Esophagus muscularis mucosa (tissue), 4 donors: ENCODE results near the gene KRT12. TPM values are rescaled to one million over a fixed set of nuclear protein-coding genes. Genes with fewer than 3 reads are reported as not detected.

Experiments used
- DNase-seq: peaks from one replicate; pipeline ENCODE4 v3.0.0-alpha.2; 2017; ENCODE audit errors: extremely low spot score
- H3K27ac ChIP-seq, 4 donors: fragments of 200-600 bp; sonication (generic); replicated peaks in 1 of 4; 1 replicate in 3 of 4; 2 replicates in 1 of 4; pipeline ENCODE4 v1.5.1; 2016 to 2019; ENCODE audit warnings: mild to moderate bottlenecking in 1 of 4
- H3K27me3 ChIP-seq, 4 donors: fragments of 200-600 bp; sonication (generic); one replicate each; pipeline versions ENCODE4 v1.5.1 to v1.6.0; 2016 to 2019
- H3K36me3 ChIP-seq, 4 donors: fragments of 200-600 bp; sonication (generic); one replicate each; pipeline ENCODE4 v1.5.1; 2016 to 2019
- H3K4me1 ChIP-seq, 4 donors: fragments of 200-600 bp; sonication (generic); one replicate each; pipeline ENCODE4 v1.5.1; 2016 to 2019
- H3K4me3 ChIP-seq, 4 donors: fragments of 200-600 bp; sonication (generic); 1 replicate in 2 of 4; 2 replicates in 2 of 4; pipeline ENCODE4 v1.5.1; 2016 to 2019; ENCODE audit warnings: mild to moderate bottlenecking in 4 of 4, moderate library complexity in 1 of 4
- H3K9me3 ChIP-seq, 4 donors: fragments of 200-600 bp; sonication (generic); 1 replicate in 3 of 4; 2 replicates in 1 of 4; pipeline ENCODE4 v1.5.1; 2016 to 2019
- EP300 ChIP-seq: sonication (generic); formaldehyde crosslinking; IDR thresholded peaks from one replicate; pipeline ENCODE4 v1.6.1; 2017; ENCODE audit warnings: antibody characterized with exemption
- POLR2A ChIP-seq: fragments of 450-650 bp; IDR thresholded peaks from one replicate; pipeline ENCODE4 v1.6.1; 2017; ENCODE audit warnings: antibody characterized with exemption, moderate library complexity, mild to moderate bottlenecking, low read depth
- POLR2AphosphoS5 ChIP-seq, 2 donors: sonication (generic); formaldehyde crosslinking; IDR thresholded peaks; one replicate each; pipeline ENCODE4 v1.6.1; 2017; ENCODE audit warnings: antibody characterized with exemption in 2 of 2
- WGBS: methylation state at CpG from one replicate; pipeline ENCODE4 v1.1.5; 2018; 5-methylcytosine and 5-hydroxymethylcytosine counted together
- intact Hi-C: fragments of 100-400 bp; cut with DNase I; formaldehyde crosslinking; loops from one replicate; pipeline ENCODE4 v1.15.1; 2023
- total RNA-seq, 4 donors: library from RNA; depleted of rRNA; stranded (reverse); fragments of >200 nt; gene quantifications; one replicate each; pipeline versions ENCODE4 v1.1.0 to v1.2.1, GENCODE V29; 2016
- TF ChIP-seq, protein P1 (sequence below), 3 experiments: fragments of 200-600 bp in 2 of 3; fragments of 450-650 bp in 1 of 3; sonication (generic) in 2 of 3; IDR thresholded peaks; one replicate each; pipeline ENCODE4 v1.5.1; 2017 to 2019; ENCODE audit warnings: antibody characterized with exemption in 3 of 3, mild to moderate bottlenecking in 2 of 3, moderate library complexity in 1 of 3

KRT12 gene
- total RNA-seq, 4 donors from 2014 or later = not detected

DNA sequence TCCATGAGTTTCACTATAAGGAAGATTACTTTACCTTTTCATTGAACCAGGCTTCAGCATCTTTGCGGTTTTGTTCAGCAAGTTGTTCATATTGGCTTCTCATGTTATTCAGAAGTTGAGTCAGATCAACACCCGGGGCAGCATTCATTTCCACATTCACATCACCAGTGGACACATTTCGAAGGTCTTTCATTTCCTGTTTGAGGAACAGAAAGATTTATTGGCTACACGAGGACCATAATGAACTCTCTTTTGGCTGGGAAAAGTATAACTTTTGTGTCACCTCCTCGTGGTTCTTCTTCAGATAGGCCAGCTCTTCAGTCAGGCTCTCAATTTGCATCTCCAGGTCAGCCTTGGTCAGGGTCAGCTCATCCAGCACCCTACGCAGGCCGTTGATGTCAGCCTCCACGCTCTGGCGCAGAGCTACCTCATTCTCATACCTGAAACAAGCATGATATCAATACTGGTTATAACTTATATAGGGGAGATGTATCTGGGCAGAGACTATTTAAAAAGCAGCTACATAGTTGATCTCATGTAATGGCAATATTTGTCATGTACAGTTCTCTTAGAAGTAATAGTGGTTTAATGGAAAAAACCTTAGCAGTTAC, 46.7 kb downstream of the KRT12 start:
- Histone ChIP-seq H3K27me3 (no peaks in the 10 kb centered on the region), H3K9me3 (no peaks in the 10 kb centered on the region), H3K4me1 (peaks cover 12 to 21% (median 18%) of the 10 kb centered on the region in 4 donors), H3K27ac (no peak overlapping the region), H3K4me3 (no peak overlapping the region), H3K36me3 (peaks cover 0 to 17% (median 6%) of the 10 kb centered on the region in 4 donors)
- WGBS = 93% methylated on average over 9 of the region's 9 CpGs
- DNase-seq = no peak
- intact Hi-C loops = no loop called here
- no peak for TF ChIP-seq EP300
- TF ChIP-seq POLR2A = no peak
- no peak for TF ChIP-seq POLR2AphosphoS5 (IDR thresholded peaks at IDR 0.05)
- TF ChIP-seq, protein P1, sequence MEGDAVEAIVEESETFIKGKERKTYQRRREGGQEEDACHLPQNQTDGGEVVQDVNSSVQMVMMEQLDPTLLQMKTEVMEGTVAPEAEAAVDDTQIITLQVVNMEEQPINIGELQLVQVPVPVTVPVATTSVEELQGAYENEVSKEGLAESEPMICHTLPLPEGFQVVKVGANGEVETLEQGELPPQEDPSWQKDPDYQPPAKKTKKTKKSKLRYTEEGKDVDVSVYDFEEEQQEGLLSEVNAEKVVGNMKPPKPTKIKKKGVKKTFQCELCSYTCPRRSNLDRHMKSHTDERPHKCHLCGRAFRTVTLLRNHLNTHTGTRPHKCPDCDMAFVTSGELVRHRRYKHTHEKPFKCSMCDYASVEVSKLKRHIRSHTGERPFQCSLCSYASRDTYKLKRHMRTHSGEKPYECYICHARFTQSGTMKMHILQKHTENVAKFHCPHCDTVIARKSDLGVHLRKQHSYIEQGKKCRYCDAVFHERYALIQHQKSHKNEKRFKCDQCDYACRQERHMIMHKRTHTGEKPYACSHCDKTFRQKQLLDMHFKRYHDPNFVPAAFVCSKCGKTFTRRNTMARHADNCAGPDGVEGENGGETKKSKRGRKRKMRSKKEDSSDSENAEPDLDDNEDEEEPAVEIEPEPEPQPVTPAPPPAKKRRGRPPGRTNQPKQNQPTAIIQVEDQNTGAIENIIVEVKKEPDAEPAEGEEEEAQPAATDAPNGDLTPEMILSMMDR (IDR thresholded peaks at IDR 0.05) = no peak

DNA sequence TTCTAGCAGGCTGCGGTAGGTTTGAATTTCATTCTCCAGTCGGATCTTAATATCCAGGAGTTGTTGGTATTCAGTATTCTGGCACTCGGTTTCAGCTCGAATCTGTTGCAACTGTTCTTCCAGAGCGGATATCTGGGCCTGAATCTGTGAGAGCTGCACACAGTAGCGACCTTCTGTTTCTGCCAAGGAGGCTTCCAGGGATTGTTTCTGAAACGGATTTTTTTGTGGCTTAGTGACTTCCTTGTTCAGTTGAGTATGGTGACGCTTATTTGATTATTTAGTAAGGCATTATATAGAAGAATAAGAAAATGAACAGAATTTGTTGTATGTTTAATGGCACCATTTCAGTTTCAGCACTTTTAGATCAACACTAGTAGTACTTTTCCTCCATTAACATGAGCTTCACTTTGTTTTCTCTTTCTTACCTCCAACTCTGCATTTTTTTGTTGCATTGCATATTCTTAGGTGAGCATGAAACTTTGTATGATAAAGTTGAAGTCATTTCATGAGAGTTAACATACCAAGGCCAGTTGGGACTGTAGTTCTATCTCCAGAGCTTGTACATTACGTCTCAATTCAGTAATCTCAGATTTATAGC, 47.4 kb downstream of the KRT12 start:
- Histone ChIP-seq H3K4me1 (peaks cover 12 to 21% (median 18%) of the 10 kb centered on the region in 4 donors), H3K4me3 (peak overlapping the region; percentile 76 to 94 (median 82)), H3K36me3 (peaks cover 0 to 17% (median 6%) of the 10 kb centered on the region in 4 donors), H3K27me3 (no peaks in the 10 kb centered on the region), H3K27ac (peak overlapping the region; percentile 87 to 91 (median 89)), H3K9me3 (no peaks in the 10 kb centered on the region)
- DNase-seq = no peak
- 60% methylated on average over 9 of the region's 9 CpGs for WGBS
- TF ChIP-seq POLR2AphosphoS5 (IDR thresholded peaks at IDR 0.05) = peak in 1 of 2 donors; percentile 8
- TF ChIP-seq, protein P1 (IDR thresholded peaks at IDR 0.05) = no peak
- intact Hi-C loops = no loop called here

DNA sequence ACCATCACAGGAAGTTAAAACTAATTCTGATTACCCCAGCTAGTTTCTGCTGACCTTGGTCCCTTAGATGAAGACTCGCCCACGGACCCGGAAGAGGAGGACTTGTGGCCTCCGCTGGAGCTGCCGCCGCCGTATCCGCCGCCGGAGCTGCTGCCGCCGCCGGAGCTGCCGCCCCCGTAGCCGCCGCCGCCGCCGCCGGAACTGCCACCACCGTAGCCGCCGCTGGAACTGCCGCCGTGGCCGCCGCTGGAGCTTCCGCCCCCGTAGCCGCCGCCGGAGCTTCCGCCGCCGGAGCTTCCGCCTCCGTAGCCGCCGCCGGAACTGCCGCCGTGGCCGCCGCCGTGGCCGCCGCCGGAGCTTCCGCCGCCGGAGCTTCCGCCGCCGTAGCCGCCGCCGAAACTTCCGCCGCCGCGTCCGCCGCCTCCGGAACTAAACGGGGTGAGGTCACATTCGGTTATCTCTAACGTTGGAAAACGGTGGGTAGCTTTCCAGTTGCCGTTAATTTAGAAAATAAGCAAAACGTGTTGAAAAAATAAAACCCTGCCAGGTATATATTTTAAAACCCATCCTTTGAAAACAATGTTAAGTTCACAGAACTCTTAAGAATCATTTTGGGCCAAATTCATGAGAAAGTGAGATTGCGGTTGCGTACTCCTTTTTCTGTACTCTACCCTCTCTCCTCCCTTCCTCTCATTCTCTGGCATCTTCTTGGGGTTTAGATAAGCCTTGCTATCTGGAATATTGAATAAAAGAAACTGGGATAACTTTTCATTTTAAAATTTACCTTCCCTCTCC, 48.1 kb downstream of the KRT12 start:
- DNase-seq = no peak
- Histone ChIP-seq H3K27ac (peak overlapping the region; percentile 87 to 91 (median 89)), H3K4me3 (peak overlapping the region; percentile 76 to 94 (median 82)), H3K4me1 (peaks cover 12 to 21% (median 18%) of the 10 kb centered on the region in 4 donors), H3K27me3 (no peaks in the 10 kb centered on the region), H3K36me3 (peaks cover 0 to 17% (median 6%) of the 10 kb centered on the region in 4 donors), H3K9me3 (no peaks in the 10 kb centered on the region)
- intact Hi-C loops = no loop called here
- TF ChIP-seq POLR2AphosphoS5 (IDR thresholded peaks at IDR 0.05) = peak; percentile 34 to 41
- no peak for TF ChIP-seq EP300
- TF ChIP-seq, protein P1 (IDR thresholded peaks at IDR 0.05) = peak in 1 of 3 experiments; percentile 8
- 2% methylated on average over 42 of the region's 73 CpGs for WGBS

DNA sequence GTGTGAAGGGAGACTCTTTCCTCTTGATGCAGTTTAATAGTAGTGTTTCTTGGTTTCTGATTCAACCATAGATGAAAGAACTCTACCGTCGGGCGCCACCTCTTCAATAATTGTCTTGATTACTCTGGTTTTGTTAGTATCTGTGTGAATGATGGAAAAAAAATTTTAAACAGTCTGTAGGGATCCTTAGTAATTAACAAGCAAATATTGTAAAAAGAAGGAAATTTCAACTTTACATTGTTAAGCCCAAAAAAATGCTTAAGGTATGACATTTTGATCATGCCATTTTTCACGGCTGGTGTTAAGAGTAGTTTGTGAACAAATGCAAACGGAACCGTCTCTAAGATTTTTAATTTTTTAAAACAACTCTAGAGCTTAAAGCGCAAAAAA, 48.7 kb downstream of the KRT12 start:
- Histone ChIP-seq H3K27ac (peak overlapping the region; percentile 87 to 91 (median 89)), H3K4me1 (peaks cover 12 to 21% (median 18%) of the 10 kb centered on the region in 4 donors), H3K4me3 (peak overlapping the region; percentile 76 to 94 (median 82)), H3K9me3 (no peaks in the 10 kb centered on the region), H3K36me3 (peaks cover 0 to 17% (median 6%) of the 10 kb centered on the region in 4 donors), H3K27me3 (no peaks in the 10 kb centered on the region)
- intact Hi-C loops = no loop called here
- DNase-seq = no peak
- WGBS = 29% methylated on average over 7 of the region's 7 CpGs
- TF ChIP-seq POLR2AphosphoS5 (IDR thresholded peaks at IDR 0.05) (no peak), EP300 (no peak), POLR2A (no peak)
- TF ChIP-seq, protein P1 (IDR thresholded peaks at IDR 0.05) = no peak
